Aorta (tissue), 5 donors: Measurements from ENCODE around the gene NPAS3. TPM values are rescaled to one million over a fixed set of nuclear protein-coding genes. Genes with fewer than 3 reads are reported as not detected.

Experiments
- ATAC-seq: fragments of 200-7000 bp; cut with Tn5 transposase; one replicate; pipeline ENCODE4 v1.9.1; 2022; ENCODE audit warnings: moderate library complexity; ENCODE audit not compliant: low FRiP score
- DNase-seq, 2 donors: peaks; one replicate each; pipeline ENCODE4 v3.0.0-alpha.2; 2020
- H3K27ac ChIP-seq, 2 donors: one replicate each; pipeline ENCODE4 v1.5.1; 2013; ENCODE audit warnings: low read length in 2 of 2, mild to moderate bottlenecking in 2 of 2, moderate library complexity in 2 of 2, control low read depth in 1 of 2, inconsistent platforms in 1 of 2, low read depth in 1 of 2
- H3K27me3 ChIP-seq, 2 donors: one replicate each; pipeline ENCODE4 v1.6.1; 2013; ENCODE audit warnings: control low read depth in 1 of 2, low read length in 1 of 2, mild to moderate bottlenecking in 1 of 2, moderate library complexity in 1 of 2; ENCODE audit not compliant: insufficient read depth in 2 of 2, control insufficient read depth in 1 of 2
- H3K36me3 ChIP-seq, 2 donors: one replicate each; pipeline ENCODE4 v1.6.1; 2013; ENCODE audit warnings: control low read depth in 1 of 2, low read length in 1 of 2, mild to moderate bottlenecking in 1 of 2; ENCODE audit not compliant: insufficient read depth in 2 of 2, control insufficient read depth in 1 of 2
- H3K4me1 ChIP-seq, 2 donors: one replicate each; pipeline ENCODE4 v1.6.1; 2013; ENCODE audit warnings: low read length in 2 of 2, control low read depth in 1 of 2, mild to moderate bottlenecking in 1 of 2, moderate library complexity in 1 of 2; ENCODE audit not compliant: insufficient read depth in 2 of 2, control insufficient read depth in 1 of 2
- H3K4me3 ChIP-seq, 2 donors: one replicate each; pipeline ENCODE4 v1.5.1; 2013; ENCODE audit warnings: low read length in 2 of 2, control low read depth in 1 of 2, mild to moderate bottlenecking in 1 of 2
- H3K9me3 ChIP-seq: one replicate; pipeline ENCODE4 v1.6.1; 2013; ENCODE audit warnings: mild to moderate bottlenecking, low read length; ENCODE audit not compliant: control insufficient read depth
- WGBS, 2 donors: extraction: QIAGEN DNeasy Blood & Tissue Kit; methylation state at CpG; one replicate each; pipeline ENCODE4 v1.1.7; 2013; 5-methylcytosine and 5-hydroxymethylcytosine counted together
- intact Hi-C, 2 donors: fragments of 100-400 bp; cut with DNase I; formaldehyde crosslinking; loops; one replicate each; pipeline versions ENCODE4 v1.14.2 to v1.15.0; 2022
- polyA plus RNA-seq, 2 donors: library from polyadenylated mRNA; stranded (reverse); fragments of 200-250 nt; gene quantifications; one replicate each; pipeline ENCODE4 v1.2.3, GENCODE V29; 2013
- total RNA-seq, 2 donors: library from RNA; stranded (reverse); fragmentation: NEBNext Ultra II Directional; extraction: Animal tissue kit (Norgen Biotek cat#: 25700); gene quantifications; one replicate each; pipeline ENCODE4 v1.2.1, GENCODE V29; 2021
- donor health status: healthy with polysubstance abuse.
- donor health status: Bipolar disorder and iron deficiency.
- donor health status: DM: no; HTN: no; CAD: no.
- donor health status: DM: no; HTN: no; CAD: no.
- donor health status: DM: yes; HTN: yes; CAD: no.

Gene NPAS3
- total and polyA plus RNA-seq, 4 donors, result 0.13 to 4.3 (median 0.50) TPM

DNA sequence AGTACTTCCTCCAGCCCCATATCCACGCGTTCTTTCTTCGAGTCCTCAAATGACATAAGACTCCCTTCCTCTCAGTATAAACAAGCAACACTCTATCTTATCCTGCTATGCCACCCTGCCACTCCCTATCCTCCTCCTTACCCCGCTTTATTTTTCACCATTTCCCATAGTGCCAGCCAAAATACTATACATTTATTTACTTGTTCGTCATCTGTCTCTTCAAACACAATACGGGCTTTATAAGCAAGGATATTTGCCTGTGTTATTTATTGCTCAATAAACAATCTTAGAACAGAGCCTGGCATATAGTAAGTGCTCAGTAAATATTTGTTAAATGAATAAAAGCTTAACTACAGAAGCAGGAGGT, 567.3 kb downstream of the NPAS3 start:
- Histone ChIP-seq H3K27ac (no peak overlapping the region), H3K9me3 (peaks cover 2% of the 10 kb centered on the region), H3K4me3 (no peak overlapping the region), H3K27me3 (no peaks in the 10 kb centered on the region), H3K36me3 (no peaks in the 10 kb centered on the region), H3K4me1 (no peaks in the 10 kb centered on the region)
- DNase-seq (no peak), ATAC-seq (no peak)
- intact Hi-C loops, result no loop called here
- WGBS, 2 donors, result 72 to 76% methylated on average over 6 of the region's 6 CpGs

DNA sequence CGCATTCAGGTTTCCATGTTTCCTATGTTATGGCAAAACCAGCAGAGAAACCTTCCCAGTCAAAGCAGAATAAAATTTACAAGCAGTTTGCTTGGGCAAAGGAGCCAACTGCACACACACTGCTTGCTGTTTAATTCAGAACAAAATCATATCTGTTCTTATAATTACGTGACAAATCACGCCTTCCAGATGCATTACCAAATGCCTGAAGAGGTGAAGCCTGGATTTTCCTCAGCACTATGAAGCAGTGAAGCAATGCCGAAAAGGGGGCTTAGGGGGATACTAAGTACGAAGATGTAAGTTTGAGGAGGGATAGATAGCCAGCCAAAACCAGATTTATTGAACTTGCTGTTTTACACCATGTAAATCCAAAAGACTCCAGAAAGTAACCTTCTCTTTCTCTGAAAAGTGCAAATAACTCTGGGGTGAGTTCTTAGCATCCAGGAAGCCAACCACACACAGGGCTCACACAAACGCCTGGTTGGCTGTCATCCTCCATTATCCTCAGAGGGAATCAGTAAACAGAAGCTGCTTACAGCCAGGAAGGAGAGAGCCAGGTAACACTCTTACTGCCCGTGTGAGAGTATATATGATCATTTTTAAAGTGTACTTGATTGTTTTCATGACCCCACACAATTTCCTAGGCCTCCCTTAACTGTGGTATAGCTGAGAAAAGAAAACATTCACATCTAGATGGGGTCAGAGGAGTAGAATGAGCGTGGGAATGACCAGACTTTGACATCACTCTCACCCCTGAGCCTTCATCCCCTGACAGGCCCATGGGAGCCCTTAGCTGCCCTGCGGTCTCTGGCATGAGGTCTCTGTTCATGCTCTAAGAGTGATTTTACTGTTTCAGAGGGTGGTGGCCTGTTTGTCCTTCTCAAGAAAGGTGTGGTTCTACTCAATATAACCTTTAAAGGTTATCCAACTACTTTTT, 569.7 kb downstream of the NPAS3 start:
- WGBS, 2 donors, result 81 to 84% methylated on average over 9 of the region's 9 CpGs
- peaks cover 2% of the 10 kb centered on the region for H3K9me3 ChIP-seq
- H3K4me1 ChIP-seq, result no peaks in the 10 kb centered on the region
- ATAC-seq (no peak), DNase-seq (no peak)
- H3K36me3 ChIP-seq, result no peaks in the 10 kb centered on the region
- intact Hi-C loops, result no loop called here
- H3K4me3 ChIP-seq, result no peak overlapping the region
- H3K27ac ChIP-seq, result no peak overlapping the region
- no peaks in the 10 kb centered on the region for H3K27me3 ChIP-seq

DNA sequence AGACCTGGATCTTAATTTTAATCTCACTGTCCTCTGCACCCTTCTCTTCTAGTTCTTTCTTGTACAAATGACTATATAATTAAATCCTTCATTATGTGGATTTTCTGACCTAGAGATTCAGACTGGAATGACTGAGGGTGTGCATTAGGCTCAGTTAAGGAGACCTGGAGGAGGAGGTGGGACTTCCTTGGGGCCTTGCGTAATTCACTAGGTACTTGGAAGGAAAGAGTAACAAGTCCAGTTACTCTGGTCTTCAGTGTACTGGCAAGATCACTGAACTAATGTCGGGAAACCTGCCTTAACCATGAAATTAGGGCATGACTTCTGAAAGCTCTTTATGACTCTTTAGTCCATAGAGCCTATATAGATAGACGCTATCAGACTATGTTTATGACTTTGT, 570.8 kb downstream of the NPAS3 start:
- DNase-seq, result no peak
- Histone ChIP-seq H3K4me3 (no peak overlapping the region), H3K9me3 (peaks cover 2% of the 10 kb centered on the region), H3K4me1 (no peaks in the 10 kb centered on the region), H3K27me3 (no peaks in the 10 kb centered on the region), H3K27ac (no peak overlapping the region), H3K36me3 (no peaks in the 10 kb centered on the region)
- no peak for ATAC-seq
- intact Hi-C loops, result no loop called here
- WGBS, 2 donors, result 83 to 84% methylated on average over 3 of the region's 3 CpGs

DNA sequence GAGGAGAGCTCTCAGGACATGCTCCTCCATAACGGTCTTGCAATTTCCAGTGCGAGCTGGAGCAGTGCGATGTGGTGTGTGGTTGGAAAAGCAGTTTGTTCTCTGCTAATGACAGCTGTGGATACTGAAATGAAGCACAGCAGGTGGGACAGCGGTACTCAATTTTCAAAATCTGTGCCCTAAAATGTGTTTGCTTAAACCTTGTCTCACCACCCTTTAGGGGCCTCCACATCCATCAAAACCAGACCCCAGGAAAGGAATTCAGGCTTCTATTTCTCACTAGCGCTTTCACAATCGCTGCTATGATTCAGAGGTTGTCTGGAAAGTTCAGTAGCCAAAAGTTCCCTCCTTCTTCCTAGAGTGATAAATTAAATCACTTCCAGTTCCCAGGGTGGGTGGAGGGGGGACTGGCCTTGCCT, 571.4 kb downstream of the NPAS3 start:
- no peak for DNase-seq
- intact Hi-C loops, result no loop called here
- Histone ChIP-seq H3K27ac (no peak overlapping the region), H3K9me3 (peaks cover 2% of the 10 kb centered on the region), H3K27me3 (no peaks in the 10 kb centered on the region), H3K4me1 (no peaks in the 10 kb centered on the region), H3K4me3 (no peak overlapping the region), H3K36me3 (no peaks in the 10 kb centered on the region)
- 28 to 34% methylated on average over 6 of the region's 6 CpGs for WGBS, 2 donors
- ATAC-seq, result no peak

DNA sequence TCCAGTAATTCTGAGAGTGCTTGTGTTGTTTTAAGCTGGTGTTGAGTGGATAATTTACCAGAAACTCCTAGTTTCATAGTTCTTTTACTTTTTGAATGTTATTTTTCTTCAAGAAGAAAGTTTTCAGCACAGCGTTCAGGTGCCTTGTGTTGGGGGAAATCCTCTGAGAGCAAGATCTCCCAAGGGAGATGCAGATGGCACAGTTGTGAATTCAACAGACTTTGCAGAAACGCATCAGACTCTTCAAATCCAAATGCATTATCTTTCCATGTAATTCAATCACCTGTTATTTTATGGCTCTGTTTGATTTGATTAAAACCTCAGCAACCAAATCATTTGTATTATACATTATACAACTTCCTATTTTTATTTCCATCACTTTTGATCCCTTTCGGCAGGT, 572.3 kb downstream of the NPAS3 start:
- Histone ChIP-seq H3K4me1 (no peaks in the 10 kb centered on the region), H3K4me3 (no peak overlapping the region), H3K27ac (no peak overlapping the region), H3K36me3 (no peaks in the 10 kb centered on the region), H3K9me3 (no peaks in the 10 kb centered on the region), H3K27me3 (no peaks in the 10 kb centered on the region)
- intact Hi-C loops, result no loop called here
- WGBS, 2 donors, result 91 to 92% methylated on average over 3 of the region's 3 CpGs
- DNase-seq (no peak), ATAC-seq (no peak)

DNA sequence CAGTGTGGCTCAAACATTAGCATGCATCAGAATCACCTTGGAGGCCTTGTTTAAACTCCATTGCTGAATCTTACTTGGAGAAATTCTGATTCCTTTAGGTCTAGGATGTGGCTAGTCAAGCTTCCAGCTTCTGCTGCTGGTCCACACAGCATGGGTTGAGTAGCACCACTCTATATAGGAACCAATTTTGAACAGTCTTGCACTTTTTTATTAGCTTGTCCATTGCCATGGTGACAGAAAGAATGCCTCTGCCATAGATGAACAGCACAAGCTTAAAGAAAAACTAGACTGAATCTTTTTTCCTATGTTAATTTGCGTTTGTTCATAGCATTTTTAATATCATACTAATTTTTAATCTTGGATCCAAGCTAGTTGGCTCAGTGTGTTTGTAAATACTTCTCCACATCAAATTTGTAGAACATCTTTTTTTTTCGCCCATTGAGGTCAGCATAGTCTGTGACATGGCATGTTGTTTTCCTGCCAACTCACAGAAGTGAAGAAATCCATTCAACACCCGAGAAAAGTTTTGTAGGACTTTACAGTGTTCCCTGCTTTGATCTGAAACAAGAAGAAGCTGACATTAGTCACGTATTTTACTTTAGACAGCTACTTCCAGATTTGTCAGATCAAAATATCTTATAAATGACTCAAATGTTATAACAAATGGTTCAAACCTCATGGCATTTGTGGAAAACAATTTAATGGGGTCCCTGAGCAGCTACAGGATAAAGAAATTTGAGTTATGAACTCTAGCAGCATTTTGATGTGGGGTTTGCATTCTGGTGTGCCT, 573.4 kb downstream of the NPAS3 start:
- intact Hi-C loops, result no loop called here
- H3K9me3 ChIP-seq, result no peaks in the 10 kb centered on the region
- H3K27me3 ChIP-seq, result no peaks in the 10 kb centered on the region
- no peaks in the 10 kb centered on the region for H3K36me3 ChIP-seq
- H3K4me1 ChIP-seq, result no peaks in the 10 kb centered on the region
- H3K4me3 ChIP-seq, result no peak overlapping the region
- ATAC-seq (no peak), DNase-seq (no peak)
- WGBS, 2 donors, result 65 to 67% methylated on average over 4 of the region's 4 CpGs
- H3K27ac ChIP-seq, result no peak overlapping the region

DNA sequence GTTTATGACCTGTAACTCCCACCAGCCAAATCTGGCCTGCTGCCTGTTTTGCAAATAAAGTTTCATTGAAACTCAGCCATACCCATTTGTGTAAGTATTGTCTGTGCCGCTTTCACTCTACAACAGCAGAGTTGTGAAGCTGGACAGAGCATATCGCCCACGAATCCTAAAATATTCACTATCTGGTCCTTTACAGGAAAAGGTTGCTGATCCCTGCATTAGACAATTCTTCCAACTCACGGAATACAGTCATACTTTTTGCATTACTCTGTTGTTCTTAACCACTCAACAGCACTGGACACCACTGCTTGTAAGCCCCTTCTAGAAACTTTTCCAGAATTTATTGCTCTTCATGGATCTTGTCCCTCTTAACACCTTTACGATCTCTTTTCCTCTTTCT, 576.8 kb downstream of the NPAS3 start:
- WGBS, 2 donors, result 77% methylated on average over 5 of the region's 5 CpGs
- no peak overlapping the region for H3K4me3 ChIP-seq
- H3K9me3 ChIP-seq, result no peaks in the 10 kb centered on the region
- no peak for DNase-seq
- ATAC-seq, result no peak
- no peaks in the 10 kb centered on the region for H3K36me3 ChIP-seq
- H3K27ac ChIP-seq, result no peak overlapping the region
- H3K27me3 ChIP-seq, result no peaks in the 10 kb centered on the region
- no peaks in the 10 kb centered on the region for H3K4me1 ChIP-seq
- intact Hi-C loops, result no loop called here

DNA sequence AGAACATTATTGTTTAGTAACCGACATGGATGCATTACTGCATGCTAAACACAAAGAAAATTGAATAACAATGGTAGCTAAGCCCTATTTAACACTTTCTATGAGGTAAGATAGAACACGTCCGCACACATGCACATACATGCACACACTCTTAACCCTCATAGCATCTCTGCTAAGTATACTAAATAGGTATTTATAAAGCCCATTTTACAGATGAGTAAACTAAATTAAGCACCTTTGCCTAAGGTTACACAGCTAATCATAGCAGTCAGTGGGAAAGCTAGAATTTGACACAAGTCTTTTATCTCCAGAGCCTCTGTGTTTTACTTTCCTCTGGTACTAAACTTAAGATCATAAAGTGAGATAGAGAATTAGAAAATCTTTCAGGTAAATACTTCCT, 577.2 kb downstream of the NPAS3 start:
- Histone ChIP-seq H3K27me3 (no peaks in the 10 kb centered on the region), H3K9me3 (no peaks in the 10 kb centered on the region), H3K36me3 (no peaks in the 10 kb centered on the region), H3K27ac (no peak overlapping the region), H3K4me3 (no peak overlapping the region), H3K4me1 (no peaks in the 10 kb centered on the region)
- ATAC-seq, result no peak
- no peak for DNase-seq
- 87 to 93% methylated on average over 3 of the region's 3 CpGs for WGBS, 2 donors
- intact Hi-C loops, result no loop called here
